ENCODE measurements around the gene TJP1.
"Not testable (repeated sequence)": the region's sequence is repeated elsewhere in the genome, so short reads cannot be mapped to it uniquely, and the experiment has no call there.

TJP1 gene

DNA sequence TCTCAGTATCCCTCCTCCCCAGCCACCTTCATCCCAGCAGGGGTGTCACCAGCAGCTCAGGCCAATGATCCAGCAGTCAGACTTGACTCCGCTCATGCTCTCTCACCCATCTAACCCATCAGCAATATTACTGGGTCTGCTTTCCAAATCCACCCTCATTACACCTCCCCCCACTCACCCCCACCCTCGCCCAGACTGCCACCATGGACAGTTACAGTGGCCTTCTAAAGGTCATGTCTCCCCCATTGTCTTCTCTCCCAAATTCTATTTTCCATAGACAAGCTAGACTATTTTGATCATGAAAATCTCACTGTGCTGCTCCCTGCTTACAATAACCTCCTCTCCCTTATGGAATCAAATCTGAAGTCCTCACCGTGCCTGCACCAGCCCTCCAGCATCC lies 156.0 kb downstream of the TJP1 start:
- no peak for DNase-seq (ENCODE audit: low read depth in 2 of 2)

GRCh38 chr15:29665444-29666003 lies 156.7 kb downstream of the TJP1 start:
- no peak for DNase-seq (ENCODE audit: low read depth in 2 of 2)

DNA sequence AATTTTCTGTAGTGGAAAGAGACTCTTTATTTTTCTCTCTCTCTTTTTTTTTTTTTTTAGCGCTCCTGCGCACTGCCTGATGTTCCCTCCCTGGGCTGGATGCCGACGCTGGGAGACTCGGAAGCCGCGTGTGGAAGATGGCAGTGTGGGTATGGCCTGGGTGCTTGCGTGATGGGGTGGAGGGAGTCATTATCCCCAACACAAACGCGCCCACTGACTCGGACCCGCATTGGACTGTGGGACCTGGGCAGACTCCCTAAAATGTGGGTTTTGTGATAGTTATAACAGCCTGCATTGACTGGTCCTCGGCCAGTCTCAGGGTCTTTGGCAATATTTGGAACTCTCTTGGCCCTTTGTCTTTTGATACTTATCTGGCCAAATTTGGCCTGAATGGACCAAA lies 157.9 kb downstream of the TJP1 start:
- DNase-seq (ENCODE audit: low read depth in 2 of 2): no peak

DNA sequence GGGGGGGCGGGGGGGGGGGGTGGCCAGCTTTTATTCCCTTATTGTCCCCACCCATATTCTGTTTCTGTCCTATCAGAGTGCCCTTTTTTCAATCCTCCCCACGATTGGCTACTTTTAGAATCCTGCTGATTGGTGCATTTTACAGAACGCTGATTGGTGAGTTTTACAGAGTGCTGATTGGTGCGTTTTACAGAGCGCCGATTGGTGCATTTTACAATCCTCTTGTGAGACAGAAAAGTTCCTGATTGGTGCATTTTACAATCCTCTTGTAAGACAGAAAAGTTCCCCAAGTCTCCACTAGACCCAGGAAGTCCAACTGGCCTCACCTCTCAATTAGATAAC lies 164.8 kb downstream of the TJP1 start:
- not testable (repeated sequence) for DNase-seq (ENCODE audit: low read depth in 2 of 2)

- DNase-seq (ENCODE audit: low read depth in 2 of 2): no peak
These were observed 165.4 kb downstream of the TJP1 start for GRCh38 chr15:29656636-29657475.

- DNase-seq (ENCODE audit: low read depth in 2 of 2): no peak
These were observed 169.7 kb downstream of the TJP1 start for GRCh38 chr15:29652595-29652994.

DNA sequence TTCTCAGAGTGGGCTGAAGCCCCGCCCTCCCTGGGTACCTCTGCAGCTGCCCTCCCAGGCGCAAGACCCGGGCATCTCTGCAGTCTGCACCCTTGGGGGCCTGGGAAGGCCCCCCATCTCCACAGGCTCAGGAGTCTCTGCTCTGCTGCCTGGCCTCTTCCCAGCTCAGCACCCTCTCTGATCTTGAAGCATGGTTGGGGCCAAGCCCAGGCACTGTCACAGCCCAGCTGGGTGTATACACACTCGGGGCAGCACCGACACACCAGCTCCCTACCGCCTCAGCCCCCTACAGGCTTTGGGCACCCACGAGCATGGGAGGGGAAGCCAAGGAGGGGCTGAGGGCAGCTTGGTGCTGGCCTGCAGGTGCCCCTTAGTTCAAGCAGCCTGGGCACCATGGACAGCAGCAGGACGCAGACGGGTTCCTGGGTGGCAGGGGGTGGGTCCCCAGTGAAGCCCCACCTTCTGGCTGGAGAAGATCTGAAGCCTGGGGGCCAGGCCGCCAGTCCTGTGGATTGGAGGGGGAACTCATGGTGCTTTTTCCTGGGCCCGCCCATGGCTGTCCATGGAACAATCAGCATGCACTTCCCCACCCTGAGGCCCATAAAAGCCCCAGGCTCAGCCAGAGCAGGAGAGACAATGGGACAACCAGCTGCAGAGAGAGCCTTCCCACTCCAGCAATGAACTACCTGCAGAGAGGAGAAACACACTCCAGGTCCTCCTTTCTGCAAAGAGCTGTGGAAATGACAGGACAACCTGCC lies 170.6 kb downstream of the TJP1 start:
- DNase-seq (ENCODE audit: low read depth in 2 of 2): no peak
